SK-N-SH treated with all-trans-retinoic acid at 6 μM for 48 hours (cell line): ENCODE measurements around the gene ABI3BP.

Experiments
- ATAC-seq: fragments of 200-7000 bp; cut with Tn5 transposase; 3 replicates; pipeline ENCODE4 v1.9.1; 2020; ENCODE audit warnings: mild to moderate bottlenecking, moderate library complexity
- ARNTL ChIP-seq: fragments of 450-650 bp; formaldehyde crosslinking; IDR thresholded peaks from 2 replicates; pipeline ENCODE4 v1.5.0; 2020; ENCODE audit warnings: low read depth, mild to moderate bottlenecking, moderate library complexity, borderline replicate concordance
- CSDC2 ChIP-seq: fragments of 250-450 bp; sonication (Bioruptor Pico); IDR thresholded peaks from 2 replicates; pipeline ENCODE4 v1.5.0; 2020; ENCODE audit warnings: mild to moderate bottlenecking, moderate library complexity
- ESRRG ChIP-seq: fragments of 250-450 bp; sonication (Bioruptor Pico); IDR thresholded peaks from 2 replicates; pipeline ENCODE4 v1.6.1; 2021; ENCODE audit warnings: mild to moderate bottlenecking
- ISL1 ChIP-seq: fragments of 250-450 bp; sonication (Bioruptor Pico); IDR thresholded peaks from 2 replicates; pipeline ENCODE4 v2.1.2; 2022; ENCODE audit warnings: mild to moderate bottlenecking, moderate library complexity
- OSR1 ChIP-seq: fragments of 250-450 bp; sonication (Bioruptor Pico); IDR thresholded peaks from 2 replicates; pipeline ENCODE4 v1.8.0; 2022; ENCODE audit warnings: moderate library complexity, mild to moderate bottlenecking, inconsistent platforms
- PPARA ChIP-seq: fragments of 250-450 bp; sonication (Bioruptor Pico); IDR thresholded peaks from 2 replicates; pipeline ENCODE4 v1.5.0; 2020; ENCODE audit warnings: mild to moderate bottlenecking, borderline replicate concordance
- RARB ChIP-seq: fragments of 250-450 bp; sonication (Bioruptor Pico); IDR thresholded peaks from 2 replicates; pipeline ENCODE4 v1.8.0; 2021; ENCODE audit warnings: mild to moderate bottlenecking, moderate library complexity
- TCF4 ChIP-seq: fragments of 250-450 bp; sonication (Bioruptor Pico); IDR thresholded peaks from 2 replicates; pipeline ENCODE4 v1.8.0; 2021; ENCODE audit warnings: mild to moderate bottlenecking, moderate library complexity, borderline replicate concordance
- TOX ChIP-seq: fragments of 250-450 bp; sonication (Bioruptor Pico); IDR thresholded peaks from 2 replicates; pipeline ENCODE4 v1.8.0; 2021; ENCODE audit warnings: mild to moderate bottlenecking, moderate library complexity, borderline replicate concordance
- ZC3H10 ChIP-seq: fragments of 250-450 bp; sonication (Bioruptor Pico); IDR thresholded peaks from 2 replicates; pipeline ENCODE4 v1.5.1; 2021; ENCODE audit warnings: mild to moderate bottlenecking, moderate library complexity
- ZFP3 ChIP-seq: fragments of 250-450 bp; sonication (Bioruptor Pico); IDR thresholded peaks from 2 replicates; pipeline ENCODE4 v1.5.0; 2020; ENCODE audit warnings: mild to moderate bottlenecking, moderate library complexity
- ZFP30 ChIP-seq: fragments of 450-650 bp; formaldehyde crosslinking; IDR thresholded peaks from 2 replicates; pipeline ENCODE4 v1.5.0; 2022; ENCODE audit warnings: mild to moderate bottlenecking, moderate library complexity
- ZNF565 ChIP-seq: fragments of 450-650 bp; formaldehyde crosslinking; conservative IDR thresholded peaks from 2 replicates; pipeline ENCODE4 v1.5.0; 2020; ENCODE audit warnings: low read depth, mild to moderate bottlenecking, moderate library complexity
- ZNF70 ChIP-seq: fragments of 450-650 bp; formaldehyde crosslinking; IDR thresholded peaks from 2 replicates; pipeline ENCODE4 v1.5.0; 2020; ENCODE audit warnings: mild to moderate bottlenecking, moderate library complexity
- ZNF8 ChIP-seq: fragments of 450-650 bp; formaldehyde crosslinking; IDR thresholded peaks from 2 replicates; pipeline ENCODE4 v1.5.0; 2020; ENCODE audit warnings: mild to moderate bottlenecking, moderate library complexity
- TF ChIP-seq, protein P1 (sequence below): fragments of 250-450 bp; sonication (Bioruptor Pico); IDR thresholded peaks from 2 replicates; pipeline ENCODE4 v1.8.0; 2021; ENCODE audit warnings: low read depth, mild to moderate bottlenecking, moderate library complexity, borderline replicate concordance
- TF ChIP-seq, protein P2 (sequence below): fragments of 250-450 bp; sonication (Bioruptor Pico); IDR thresholded peaks from 2 replicates; pipeline ENCODE4 v1.8.0; 2020; ENCODE audit warnings: mild to moderate bottlenecking, moderate library complexity, borderline replicate concordance
- TF ChIP-seq, protein P3 (sequence below): fragments of 250-450 bp; sonication (Bioruptor Pico); IDR thresholded peaks from 2 replicates; pipeline ENCODE4 v1.5.0; 2020; ENCODE audit warnings: mild to moderate bottlenecking, moderate library complexity
- TF ChIP-seq, protein P4 (sequence below): fragments of 250-450 bp; sonication (Bioruptor Pico); IDR thresholded peaks from 2 replicates; pipeline ENCODE4 v1.5.1; 2021; ENCODE audit warnings: mild to moderate bottlenecking, moderate library complexity
- TF ChIP-seq, protein P5 (sequence below): fragments of 250-450 bp; sonication (Bioruptor Pico); IDR thresholded peaks from 2 replicates; pipeline ENCODE4 v1.5.1; 2020; ENCODE audit warnings: low read depth, mild to moderate bottlenecking, moderate library complexity

The ABI3BP gene

DNA sequence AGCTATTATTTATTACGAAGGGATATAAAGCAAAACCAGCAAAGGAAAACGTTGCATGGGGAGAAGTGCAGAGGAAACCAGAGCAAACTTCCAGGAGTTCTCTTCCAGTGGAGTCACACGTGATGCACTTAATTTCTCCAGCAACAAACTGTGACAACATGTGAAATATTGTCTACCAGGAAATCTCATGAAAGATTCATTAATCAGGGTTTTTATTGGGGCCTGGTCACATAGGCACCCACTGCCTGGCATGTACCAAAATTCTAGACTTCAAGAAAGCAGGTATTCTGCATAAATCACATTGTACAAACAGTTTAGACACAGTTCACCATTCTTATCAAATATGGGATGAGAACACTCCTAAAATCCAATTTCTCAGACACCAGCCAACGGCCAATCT, 289.4 kb downstream of the ABI3BP start:
- TF ChIP-seq, protein P1, sequence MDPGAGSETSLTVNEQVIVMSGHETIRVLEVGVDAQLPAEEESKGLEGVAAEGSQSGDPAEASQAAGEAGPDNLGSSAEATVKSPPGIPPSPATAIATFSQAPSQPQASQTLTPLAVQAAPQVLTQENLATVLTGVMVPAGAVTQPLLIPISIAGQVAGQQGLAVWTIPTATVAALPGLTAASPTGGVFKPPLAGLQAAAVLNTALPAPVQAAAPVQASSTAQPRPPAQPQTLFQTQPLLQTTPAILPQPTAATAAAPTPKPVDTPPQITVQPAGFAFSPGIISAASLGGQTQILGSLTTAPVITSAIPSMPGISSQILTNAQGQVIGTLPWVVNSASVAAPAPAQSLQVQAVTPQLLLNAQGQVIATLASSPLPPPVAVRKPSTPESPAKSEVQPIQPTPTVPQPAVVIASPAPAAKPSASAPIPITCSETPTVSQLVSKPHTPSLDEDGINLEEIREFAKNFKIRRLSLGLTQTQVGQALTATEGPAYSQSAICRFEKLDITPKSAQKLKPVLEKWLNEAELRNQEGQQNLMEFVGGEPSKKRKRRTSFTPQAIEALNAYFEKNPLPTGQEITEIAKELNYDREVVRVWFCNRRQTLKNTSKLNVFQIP, result no peak
- no peak for TF ChIP-seq PPARA
- TF ChIP-seq, protein P2, sequence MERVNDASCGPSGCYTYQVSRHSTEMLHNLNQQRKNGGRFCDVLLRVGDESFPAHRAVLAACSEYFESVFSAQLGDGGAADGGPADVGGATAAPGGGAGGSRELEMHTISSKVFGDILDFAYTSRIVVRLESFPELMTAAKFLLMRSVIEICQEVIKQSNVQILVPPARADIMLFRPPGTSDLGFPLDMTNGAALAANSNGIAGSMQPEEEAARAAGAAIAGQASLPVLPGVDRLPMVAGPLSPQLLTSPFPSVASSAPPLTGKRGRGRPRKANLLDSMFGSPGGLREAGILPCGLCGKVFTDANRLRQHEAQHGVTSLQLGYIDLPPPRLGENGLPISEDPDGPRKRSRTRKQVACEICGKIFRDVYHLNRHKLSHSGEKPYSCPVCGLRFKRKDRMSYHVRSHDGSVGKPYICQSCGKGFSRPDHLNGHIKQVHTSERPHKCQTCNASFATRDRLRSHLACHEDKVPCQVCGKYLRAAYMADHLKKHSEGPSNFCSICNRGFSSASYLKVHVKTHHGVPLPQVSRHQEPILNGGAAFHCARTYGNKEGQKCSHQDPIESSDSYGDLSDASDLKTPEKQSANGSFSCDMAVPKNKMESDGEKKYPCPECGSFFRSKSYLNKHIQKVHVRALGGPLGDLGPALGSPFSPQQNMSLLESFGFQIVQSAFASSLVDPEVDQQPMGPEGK (CRISPR knock-in tag), result no peak
- no peak for TF ChIP-seq ARNTL (CRISPR knock-in tag)
- TF ChIP-seq ZNF565, result no peak
- TF ChIP-seq ZNF70 (CRISPR knock-in tag), result no peak
- TF ChIP-seq, protein P3, sequence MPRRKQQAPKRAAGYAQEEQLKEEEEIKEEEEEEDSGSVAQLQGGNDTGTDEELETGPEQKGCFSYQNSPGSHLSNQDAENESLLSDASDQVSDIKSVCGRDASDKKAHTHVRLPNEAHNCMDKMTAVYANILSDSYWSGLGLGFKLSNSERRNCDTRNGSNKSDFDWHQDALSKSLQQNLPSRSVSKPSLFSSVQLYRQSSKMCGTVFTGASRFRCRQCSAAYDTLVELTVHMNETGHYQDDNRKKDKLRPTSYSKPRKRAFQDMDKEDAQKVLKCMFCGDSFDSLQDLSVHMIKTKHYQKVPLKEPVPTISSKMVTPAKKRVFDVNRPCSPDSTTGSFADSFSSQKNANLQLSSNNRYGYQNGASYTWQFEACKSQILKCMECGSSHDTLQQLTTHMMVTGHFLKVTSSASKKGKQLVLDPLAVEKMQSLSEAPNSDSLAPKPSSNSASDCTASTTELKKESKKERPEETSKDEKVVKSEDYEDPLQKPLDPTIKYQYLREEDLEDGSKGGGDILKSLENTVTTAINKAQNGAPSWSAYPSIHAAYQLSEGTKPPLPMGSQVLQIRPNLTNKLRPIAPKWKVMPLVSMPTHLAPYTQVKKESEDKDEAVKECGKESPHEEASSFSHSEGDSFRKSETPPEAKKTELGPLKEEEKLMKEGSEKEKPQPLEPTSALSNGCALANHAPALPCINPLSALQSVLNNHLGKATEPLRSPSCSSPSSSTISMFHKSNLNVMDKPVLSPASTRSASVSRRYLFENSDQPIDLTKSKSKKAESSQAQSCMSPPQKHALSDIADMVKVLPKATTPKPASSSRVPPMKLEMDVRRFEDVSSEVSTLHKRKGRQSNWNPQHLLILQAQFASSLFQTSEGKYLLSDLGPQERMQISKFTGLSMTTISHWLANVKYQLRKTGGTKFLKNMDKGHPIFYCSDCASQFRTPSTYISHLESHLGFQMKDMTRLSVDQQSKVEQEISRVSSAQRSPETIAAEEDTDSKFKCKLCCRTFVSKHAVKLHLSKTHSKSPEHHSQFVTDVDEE (CRISPR knock-in tag), result no peak
- TF ChIP-seq ZNF8 (CRISPR knock-in tag), result no peak
- no peak for TF ChIP-seq ZFP3 (CRISPR knock-in tag)
- TF ChIP-seq, protein P4, sequence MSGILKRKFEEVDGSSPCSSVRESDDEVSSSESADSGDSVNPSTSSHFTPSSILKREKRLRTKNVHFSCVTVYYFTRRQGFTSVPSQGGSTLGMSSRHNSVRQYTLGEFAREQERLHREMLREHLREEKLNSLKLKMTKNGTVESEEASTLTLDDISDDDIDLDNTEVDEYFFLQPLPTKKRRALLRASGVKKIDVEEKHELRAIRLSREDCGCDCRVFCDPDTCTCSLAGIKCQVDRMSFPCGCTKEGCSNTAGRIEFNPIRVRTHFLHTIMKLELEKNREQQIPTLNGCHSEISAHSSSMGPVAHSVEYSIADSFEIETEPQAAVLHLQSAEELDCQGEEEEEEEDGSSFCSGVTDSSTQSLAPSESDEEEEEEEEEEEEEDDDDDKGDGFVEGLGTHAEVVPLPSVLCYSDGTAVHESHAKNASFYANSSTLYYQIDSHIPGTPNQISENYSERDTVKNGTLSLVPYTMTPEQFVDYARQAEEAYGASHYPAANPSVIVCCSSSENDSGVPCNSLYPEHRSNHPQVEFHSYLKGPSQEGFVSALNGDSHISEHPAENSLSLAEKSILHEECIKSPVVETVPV (CRISPR knock-in tag), result no peak
- no peak for TF ChIP-seq ISL1 (CRISPR knock-in tag)
- TF ChIP-seq ESRRG, result no peak
- TF ChIP-seq TCF4, result no peak
- TF ChIP-seq ZFP30 (CRISPR knock-in tag), result no peak
- TF ChIP-seq, protein P5, sequence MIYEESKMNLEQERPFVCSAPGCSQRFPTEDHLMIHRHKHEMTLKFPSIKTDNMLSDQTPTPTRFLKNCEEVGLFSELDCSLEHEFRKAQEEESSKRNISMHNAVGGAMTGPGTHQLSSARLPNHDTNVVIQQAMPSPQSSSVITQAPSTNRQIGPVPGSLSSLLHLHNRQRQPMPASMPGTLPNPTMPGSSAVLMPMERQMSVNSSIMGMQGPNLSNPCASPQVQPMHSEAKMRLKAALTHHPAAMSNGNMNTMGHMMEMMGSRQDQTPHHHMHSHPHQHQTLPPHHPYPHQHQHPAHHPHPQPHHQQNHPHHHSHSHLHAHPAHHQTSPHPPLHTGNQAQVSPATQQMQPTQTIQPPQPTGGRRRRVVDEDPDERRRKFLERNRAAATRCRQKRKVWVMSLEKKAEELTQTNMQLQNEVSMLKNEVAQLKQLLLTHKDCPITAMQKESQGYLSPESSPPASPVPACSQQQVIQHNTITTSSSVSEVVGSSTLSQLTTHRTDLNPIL (CRISPR knock-in tag), result no peak
- TF ChIP-seq RARB (CRISPR knock-in tag), result no peak
- no peak for TF ChIP-seq CSDC2
- no peak for ATAC-seq

DNA sequence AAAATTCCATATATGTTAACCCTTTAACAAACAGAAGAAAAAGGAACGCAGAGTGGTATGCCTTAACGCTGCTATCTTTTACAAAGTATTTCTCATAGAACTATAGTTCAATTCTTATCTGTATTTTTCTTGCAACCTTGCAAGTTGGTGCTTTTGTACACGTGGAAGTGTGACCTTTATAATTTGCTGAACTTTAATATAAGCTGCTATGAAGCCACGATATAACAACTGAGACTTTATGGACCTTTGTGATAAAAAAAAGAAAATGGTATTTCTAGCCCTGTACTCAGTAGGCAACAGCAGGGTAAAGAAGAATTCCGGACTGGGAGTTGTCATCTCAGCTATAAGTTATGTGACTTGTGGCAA, 290.3 kb downstream of the ABI3BP start:
- TF ChIP-seq ZFP3 (CRISPR knock-in tag) (no peak), OSR1 (CRISPR knock-in tag) (no peak), CSDC2 (no peak), ZNF70 (CRISPR knock-in tag) (no peak), TOX (CRISPR knock-in tag) (no peak), ZC3H10 (no peak), RARB (CRISPR knock-in tag) (no peak), ZNF565 (no peak), ZFP30 (CRISPR knock-in tag) (no peak)
- TF ChIP-seq, protein P5 (CRISPR knock-in tag), result no peak
- TF ChIP-seq, protein P4 (CRISPR knock-in tag), result no peak
- no peak for ATAC-seq
